HPDE6-E6E7 (cell line): ENCODE measurements around the gene LRRC63.
"Not testable (repeated sequence)": the region's sequence is repeated elsewhere in the genome, so short reads cannot be mapped to it uniquely, and the experiment has no call there.

Experiments
- DNase-seq: peaks from one replicate; pipeline ENCODE4 v3.0.0; 2011; ENCODE audit warnings: missing footprints; ENCODE audit errors: extremely low spot score

The LRRC63 gene

DNA sequence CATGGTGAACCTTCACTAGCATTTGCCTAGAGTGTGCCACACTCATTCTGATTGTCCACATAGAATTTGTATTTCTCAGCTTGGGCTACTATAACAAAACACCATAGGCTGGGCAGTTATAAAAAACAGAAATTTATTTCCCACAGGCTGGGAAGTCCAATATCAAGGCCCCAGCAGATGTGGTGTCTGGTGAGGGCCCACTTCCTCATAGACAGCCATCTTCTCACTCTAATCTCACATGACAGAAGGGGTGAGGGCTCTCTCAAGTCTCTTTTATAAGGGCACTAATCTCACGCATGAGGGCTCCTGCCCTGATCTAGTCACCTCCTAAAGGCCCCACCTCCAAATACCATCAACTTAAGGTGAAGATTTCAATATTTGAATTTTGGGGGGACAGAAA lies 53.6 kb downstream of the LRRC63 start:
- DNase-seq = no peak

DNA sequence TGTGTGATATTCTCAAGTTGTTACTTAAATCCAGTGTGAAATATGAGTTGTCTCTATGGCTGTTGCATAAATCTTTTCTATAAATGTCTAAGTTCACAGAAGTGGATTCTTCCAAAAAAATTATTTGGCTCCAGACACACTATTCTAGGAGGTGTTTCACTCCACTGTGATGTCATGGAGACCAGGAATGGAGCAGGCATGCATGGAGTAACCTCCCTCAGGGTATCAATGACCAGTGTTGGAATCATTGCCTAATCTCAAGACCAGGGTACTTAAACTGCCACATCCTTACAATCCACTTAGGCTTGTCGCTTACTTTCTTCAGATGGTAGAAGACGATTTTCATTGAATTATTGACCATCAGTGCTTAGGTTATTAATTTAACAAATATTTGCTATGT lies 55.4 kb downstream of the LRRC63 start:
- DNase-seq = no peak

DNA sequence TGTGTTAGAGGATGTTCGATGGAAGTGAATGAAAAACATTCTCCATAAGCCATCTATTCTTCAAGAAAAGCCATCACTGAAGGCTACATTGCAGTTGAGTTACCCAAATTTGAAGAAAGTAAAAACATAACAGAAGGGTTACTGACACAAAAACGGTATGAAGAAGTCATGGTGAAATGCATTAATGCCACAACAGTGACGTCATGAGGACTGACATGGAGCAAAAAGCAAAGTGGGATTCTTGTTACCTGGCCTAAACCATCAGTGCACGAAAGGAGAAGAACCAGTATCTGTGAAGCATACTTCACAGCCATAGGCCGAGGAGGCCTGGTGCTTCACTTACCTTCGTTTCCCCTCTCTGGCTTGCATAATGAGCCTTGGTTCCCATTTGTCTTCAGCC lies 58.7 kb downstream of the LRRC63 start:
- no peak for DNase-seq

DNA sequence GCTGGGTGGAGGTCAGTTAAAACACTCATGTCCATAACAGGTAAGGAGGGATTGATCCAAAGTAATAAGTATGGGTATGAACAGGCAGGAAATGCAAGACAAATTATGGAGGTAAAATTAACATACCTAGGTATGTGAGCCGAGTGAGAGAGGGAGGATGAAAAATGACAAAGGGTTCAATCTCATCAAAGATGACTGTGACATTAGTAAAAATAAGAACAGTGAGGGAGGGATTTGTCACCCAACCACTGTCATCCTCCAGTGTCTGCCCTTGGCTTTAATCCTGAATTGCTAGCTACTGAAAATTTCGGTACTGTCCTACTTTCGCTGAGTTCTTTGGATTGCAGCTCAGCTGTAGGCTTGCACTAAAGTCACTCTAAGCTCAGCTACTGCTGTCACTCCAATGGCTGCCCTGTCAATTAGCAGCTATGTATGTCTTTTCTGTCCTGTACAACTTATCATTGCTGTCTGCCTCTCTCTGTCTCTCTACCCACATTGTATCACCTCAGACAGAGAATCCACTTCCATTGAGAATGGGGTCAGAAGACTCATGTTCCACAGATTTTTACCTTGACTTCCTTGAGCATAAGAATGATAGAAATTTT lies 62.5 kb downstream of the LRRC63 start:
- DNase-seq = no peak

DNA sequence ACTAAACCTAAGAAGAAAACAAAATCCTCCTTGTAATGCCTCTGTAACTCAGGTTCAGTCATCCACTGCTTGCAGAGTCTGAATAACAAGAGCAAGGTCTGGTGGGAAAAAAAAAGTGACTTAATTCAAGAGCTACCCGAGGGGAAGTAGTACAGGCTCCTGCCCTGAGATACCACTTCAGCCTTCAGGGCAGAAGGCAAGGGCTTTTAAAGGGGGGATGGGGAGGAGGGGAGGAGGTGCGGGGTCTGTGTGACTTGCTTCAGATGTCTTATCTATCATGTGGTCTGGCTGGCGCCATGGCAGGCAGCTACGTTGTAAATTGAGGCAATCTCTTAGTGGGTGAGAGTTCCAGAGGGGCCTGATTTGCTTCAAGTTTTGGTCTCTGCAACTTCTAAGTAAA lies 66.7 kb downstream of the LRRC63 start:
- DNase-seq = no peak

DNA sequence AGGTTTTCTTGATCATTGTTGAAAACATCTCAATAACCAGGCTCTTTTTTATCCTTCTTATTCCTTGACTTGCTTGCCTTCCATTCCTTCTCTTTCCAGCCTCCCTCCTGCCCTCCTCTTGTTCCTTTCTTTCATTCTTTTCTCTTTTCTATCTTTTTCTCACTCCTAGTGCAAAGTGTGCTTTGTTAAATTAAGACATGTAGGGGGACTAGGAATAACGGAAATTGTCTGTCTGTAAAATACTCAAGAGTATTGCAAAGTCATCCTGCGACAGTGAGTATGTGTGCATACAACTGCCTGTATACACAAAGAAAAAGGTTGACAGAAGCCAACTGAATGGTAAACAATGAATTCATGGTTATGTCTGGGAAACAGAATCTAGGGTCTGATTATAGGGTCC lies 70.1 kb downstream of the LRRC63 start:
- DNase-seq = no peak

DNA sequence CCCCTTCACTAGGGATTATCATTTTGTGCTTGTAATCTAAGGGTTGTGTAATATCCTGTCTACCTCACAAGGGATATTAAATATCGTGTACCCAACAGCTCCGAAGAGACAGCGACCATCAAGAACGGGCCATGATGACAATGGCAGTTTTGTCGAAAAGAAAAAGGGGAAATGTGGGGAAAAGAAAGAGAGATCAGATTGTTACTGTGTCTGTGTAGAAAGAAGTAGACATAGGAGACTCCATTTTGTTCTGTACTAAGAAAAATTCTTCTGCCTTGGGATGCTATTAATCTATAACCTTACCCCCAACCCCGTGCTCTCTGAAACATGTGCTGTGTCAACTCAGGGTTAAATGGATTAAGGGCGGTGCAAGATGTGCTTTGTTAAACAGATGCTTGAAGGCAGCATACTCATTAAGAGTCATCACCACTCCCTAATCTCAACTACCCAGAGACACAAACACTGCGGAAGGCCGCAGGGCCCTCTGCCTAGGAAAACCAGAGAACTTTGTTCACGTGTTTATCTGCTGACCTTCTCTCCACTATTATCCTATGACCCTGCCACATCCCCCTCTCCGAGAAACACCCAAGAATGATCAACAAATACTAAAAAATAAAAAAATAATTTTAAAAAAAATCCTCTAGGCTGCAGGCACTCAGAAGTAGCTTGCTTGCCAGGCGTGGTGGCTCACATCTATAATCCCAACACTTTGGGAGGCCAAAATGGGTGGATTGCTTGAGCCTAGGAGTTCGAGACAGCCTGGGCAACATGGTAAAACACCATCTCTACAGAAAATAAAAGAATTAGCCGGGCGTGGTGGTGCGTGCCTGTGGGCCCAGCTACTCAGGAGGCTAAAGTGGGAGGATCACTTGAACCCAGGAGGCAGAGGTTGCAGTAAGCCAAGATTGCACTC lies 72.4 kb downstream of the LRRC63 start:
- not testable (repeated sequence) for DNase-seq

DNA sequence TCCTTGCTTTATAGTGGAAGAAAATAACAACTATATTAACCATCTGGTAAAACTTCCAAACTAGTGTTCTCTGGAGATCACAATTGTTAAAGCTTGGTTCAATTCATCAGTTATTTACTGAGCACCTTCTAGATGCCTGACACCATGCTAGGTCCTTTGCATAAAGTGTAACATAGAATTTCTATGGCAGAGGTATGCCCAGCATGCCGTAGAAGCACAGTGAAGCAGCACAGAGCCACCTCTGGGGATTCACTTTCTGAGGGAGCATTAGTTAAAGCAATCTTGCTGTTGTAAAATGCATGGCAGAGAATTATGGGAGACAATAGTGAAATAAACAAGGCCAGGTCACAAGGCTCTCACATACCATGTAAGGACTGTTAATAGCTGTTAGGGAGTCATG lies 75.2 kb downstream of the LRRC63 start:
- DNase-seq = no peak

DNA sequence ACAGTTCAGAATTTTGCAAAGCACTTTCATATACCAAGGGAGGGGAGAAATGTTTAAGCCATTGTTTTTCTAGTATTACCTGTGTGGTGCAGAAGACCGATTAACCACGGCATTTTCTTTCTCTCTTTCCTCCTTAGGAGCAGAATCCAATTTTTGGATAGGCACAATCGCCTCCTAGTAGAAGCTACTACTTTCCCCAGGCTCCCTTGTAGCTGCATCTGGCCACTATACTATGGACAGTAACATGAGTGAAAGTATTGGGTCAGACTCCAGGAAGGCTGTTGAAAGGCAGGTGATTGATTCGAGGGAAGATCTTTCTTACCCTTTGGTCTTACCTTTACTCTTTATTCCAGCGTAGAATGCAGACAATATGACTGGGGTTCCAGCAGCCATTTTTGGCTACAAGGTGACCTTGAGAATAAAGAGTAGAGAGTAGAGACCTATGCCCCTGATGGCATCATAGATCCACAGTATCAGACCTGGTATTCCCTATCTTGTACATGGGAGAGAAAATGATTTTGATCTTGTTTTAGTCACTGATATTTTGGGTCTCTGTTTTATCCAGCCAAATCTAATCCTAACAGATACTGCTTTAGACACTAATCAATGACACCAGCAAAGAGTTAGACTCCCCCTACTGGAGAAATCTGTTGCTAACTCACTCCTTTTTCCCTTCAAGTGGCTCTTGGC lies 77.0 kb downstream of the LRRC63 start:
- DNase-seq = no peak

DNA sequence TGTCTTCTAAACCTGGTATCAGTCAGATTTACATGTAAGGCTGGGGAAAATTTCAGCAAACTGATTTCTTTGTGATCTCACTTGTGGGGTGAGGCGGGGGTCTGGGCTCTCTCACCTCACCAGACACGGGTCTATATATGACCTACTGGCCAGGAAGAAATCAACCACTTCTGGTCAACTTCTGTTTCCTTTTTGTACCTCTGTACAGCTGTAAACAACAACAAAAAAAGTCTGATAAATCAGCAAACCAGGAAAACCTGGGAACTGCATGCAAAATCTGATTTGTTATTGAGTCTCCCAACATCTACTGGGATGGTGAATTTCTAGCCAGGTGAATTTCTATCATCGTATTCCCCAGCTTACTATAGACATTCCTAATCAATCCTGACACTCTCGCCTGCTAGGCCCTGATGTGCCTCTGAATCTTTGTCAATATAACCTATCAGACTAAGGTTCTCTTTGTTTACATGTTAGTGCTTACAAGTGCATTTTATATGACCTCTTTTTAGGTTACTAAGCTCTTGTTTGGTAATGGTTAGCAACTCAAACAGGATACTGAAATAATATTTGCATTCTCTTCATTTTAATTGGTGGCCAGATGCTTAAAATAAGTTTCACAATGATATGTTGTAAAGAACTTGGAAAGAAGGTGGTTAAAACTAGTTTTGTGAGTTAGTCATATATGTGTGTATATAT lies 77.7 kb downstream of the LRRC63 start:
- DNase-seq = no peak

DNA sequence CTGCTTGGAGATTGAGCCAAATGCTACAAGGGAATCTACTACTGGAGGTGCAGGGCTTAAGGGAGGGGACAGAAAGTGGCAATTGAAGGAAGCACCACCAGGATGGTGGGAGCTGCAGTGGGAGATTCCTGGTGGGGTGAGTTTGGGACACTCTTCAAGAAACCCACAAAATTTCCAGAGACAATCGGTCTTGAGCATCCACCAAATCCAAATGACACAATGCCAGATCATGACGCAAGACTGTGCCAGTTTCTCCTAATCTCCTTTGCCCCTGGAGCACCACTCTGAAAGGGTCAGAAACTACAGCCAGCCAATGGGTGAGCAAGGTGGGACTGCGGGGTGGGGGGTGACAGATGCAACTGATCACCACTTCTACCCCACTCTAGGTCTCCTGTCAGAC lies 78.7 kb downstream of the LRRC63 start:
- no peak for DNase-seq

DNA sequence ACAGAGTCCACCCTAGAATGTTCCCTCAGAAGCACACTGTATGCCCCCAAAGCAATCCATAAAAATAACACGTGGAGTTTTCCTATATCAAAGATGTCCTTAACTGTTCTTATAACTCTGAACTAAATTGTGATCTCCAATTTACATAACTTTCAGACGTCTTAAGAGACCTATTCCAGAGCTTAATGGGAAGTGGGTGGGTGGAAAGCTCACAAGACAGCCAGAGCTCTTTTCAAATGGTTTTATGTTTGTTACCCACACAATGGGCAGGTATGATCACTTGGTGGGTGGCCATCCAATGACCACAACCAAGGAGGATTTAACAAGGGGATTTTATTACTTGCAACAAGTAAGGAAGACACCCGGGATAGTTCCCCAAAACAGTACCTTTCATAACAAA lies 81.7 kb downstream of the LRRC63 start:
- DNase-seq = no peak

DNA sequence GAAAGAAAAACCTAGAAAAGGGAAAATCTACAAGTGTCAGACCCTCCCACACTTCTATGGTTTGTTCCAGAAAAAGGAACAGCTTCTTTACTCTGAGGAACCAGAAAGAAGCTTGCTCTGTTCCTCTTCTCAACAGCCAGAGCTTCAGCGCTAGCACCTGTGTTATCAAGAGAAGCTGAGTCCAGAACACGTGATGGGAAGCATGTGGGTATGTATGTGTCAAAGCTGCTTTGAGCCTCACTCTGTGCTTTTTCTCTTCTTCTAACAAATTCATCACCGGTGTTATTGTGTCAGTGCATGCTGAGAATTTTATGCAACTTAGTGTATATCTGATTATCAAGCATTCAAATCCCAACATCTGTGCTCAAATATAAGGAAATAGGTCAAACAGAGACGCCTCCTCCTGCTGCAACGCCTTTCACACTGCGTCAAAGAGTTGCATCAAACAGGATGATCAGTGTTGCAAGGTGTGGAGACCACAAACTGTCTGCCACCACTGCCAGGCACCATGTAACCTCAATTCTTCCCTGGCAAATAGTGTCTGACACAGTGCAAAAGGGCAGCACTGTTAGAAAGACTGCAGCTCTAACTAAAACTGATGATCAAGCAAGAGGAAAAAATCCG lies 83.9 kb downstream of the LRRC63 start:
- no peak for DNase-seq

DNA sequence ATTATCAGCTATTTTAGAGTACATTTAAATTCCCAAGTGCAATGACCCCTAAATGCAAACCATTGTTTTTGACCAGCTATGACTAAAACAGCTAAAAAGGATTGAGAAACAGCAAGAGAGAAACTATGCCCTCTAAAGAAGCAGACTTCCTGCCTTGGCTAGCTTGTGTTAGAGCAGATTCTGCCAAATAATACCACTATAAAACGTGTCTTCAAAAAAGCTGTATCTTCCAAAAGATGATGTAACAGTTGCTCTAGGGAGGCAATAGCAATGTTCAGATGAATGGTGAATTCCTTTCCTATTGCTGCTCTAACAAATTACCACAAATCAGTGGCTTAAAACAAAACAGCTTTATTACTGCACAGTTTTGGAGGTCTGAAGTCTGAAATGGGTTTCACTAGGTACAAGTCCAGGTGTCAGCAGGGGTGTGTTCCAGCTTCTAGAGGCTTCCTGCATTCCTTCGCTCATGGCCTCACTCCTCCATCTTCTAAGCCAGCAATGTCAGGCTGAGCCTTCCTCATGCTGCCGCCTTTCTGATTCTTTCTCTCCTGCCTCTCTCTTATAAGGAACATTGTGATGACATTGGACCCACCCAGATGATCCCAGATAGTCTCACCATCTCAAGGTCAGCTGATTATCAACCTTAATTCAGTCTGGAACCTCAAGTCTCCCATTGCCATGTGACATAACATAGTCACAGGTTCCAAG lies 84.5 kb downstream of the LRRC63 start:
- no peak for DNase-seq

DNA sequence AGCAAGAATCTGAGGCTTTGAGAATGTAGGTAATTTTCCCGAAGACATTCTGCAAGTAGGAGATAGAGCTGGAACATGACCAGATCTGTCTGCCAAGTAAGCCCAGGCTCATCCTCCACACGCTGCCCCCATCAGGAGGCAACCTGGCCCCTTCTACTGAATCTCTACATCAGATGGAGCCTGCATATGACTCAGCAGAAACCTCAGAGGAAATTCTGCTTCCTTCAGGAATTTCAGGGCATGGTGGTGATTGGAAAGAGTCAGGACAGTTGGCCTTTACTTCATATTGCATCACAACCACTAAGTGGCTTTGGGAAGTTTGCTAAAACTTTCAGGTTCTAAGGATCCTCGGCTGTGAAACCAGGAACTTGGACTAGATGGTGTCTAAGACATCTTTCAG lies 85.2 kb downstream of the LRRC63 start:
- no peak for DNase-seq

DNA sequence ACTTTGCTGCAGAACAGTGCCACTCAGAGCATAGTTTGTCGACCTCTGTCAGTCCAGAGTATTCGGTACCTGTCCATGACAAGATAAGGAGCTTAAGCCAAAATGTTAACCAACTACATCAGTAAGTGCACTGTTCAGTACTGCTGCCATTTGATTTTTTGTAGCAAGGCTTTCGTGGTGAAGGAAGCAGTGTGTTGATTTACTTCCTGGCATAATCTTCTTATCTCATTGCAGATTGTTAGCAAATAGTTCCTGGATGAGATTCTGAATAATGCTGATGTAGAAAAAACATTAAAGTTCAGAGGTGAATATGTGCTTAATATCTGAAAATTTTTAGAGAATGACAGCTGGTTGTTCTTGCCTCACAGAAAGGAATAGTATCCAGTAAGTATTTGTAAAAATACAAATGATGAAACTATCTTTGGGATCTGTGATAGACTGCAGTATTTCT lies 85.7 kb downstream of the LRRC63 start:
- DNase-seq = no peak

DNA sequence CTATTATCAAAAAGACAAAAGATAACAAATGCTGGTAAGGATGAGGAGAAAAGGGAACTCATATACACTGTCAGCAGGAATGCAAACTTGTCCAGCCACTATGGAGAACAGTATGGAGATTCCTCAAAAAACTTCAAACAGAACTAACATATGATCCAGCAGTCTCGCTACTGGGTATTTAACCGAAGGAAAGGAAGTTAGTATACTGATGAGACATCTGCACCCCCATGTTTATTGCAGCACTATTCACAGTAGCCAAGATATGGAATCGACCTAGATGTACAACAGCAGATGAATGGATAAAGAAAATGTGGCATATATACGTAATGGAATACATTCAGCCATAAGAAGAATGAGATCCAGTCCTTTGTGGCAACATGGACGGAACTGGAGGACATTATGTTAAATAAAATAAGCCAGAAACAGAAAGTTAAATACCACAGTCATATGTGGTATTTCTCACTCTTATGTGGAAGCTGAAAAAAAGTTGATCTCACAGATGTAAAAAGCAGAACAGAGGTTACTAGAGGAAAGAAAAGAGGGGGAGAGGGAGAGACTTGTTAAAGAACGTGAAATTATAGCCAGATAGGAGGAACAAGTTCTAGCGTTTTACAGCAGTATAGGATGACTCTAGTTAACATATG lies 92.1 kb downstream of the LRRC63 start:
- no peak for DNase-seq

DNA sequence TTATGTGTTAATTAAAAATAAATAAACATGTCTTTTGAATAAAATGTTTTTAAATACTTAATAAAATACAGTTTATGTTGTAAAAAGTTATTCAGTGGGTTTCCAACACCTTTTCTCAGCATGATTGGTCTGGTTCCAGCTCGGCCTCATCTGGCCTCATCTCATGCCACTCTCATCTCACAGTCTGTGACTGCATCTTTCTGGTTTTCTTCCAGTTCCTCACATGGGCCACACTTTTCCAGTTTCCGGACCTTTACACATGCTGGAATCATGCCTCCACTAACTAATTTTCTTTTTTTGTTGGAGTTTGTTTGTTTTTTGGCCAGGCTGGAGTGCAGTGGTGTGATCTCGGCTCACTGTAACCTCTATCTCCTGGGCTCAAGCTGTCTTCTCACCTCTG lies 92.8 kb downstream of the LRRC63 start:
- DNase-seq = no peak

DNA sequence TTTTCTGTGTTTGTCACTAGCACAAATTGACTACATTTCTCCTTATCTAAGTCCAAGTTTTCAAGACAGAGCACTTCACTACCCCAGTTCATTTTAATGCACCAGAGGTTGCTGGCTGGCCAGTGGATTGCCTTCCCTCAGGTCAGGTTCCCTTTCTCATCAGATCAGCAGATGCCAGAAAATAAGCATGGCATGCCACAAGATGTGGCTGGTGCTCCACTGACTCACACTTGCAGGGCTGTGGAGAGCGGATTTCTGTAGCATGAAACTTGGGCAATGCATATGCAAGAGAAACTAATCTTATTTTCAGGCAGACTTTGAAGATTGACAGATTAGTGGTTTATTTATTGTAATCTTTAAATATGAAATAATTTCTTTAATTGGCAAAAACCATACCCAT lies 95.8 kb downstream of the LRRC63 start:
- no peak for DNase-seq

DNA sequence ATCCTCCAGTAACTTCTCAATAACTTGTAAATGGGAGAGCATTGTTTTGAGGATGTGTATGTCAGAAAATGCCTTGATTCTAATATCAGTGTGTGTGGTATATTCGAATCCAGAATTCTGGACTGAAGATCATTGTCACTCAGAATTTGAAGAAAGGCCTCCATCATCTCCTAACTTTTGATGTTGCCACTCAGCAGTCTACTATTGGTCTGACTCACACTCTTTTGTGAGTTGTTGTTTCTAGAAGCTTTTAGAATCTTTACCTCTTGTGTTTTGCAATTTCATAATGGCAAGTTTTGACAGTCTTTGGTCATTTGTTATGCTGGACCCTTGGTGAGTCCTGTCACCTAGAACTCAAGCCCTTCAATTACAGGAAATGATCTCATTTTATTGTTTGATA lies 98.3 kb downstream of the LRRC63 start:
- DNase-seq = no peak

DNA sequence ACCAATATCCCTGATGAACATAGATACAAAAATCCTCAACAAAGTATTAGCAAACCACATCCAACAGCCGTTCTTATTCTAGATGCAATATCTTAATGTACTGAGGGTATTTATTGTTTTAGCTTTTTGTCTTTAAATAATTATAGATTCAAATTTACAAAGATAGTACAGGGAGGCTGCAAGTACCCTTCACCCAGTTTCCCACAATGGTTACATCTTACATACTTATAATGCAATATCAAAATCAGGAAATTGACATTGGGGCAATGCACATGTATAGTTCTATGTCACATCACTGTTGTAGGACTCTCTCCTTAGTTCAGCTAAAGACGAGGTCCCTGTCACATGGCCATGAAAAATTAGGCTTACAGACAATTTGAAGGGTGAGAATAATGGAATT lies 99.5 kb downstream of the LRRC63 start:
- DNase-seq = no peak
